Measurements from ENCODE around the gene ZNF383.
A peak's percentile ranks its signal among the peaks of the same experiment; 100 is the strongest.
"Not testable (repeated sequence)": the region's sequence is repeated elsewhere in the genome, so short reads cannot be mapped to it uniquely, and the experiment has no call there.

The ZNF383 gene
- 46.9 to 55.2 reads per million in 2 donors for total RNA-seq

- DNase-seq, result peak; percentile 57
These were observed at the start of gene ZNF383 for GRCh38 chr19:37217775-37218591. ZNF383 (plus strand) TSS chr19:37218214; CDS start chr19:37230454, 12,240 bp downstream.

GRCh38 chr19:37172368-37173366, 45.3 kb upstream of the ZNF383 start, which contains the start of gene ZNF585A:
ZNF585A (minus strand) TSS chr19:37172695; CDS start chr19:37169910, 2,785 bp downstream.
- DNase-seq, result peak; percentile 55

- DNase-seq, result not testable (repeated sequence)
These were observed 31.9 kb upstream of the ZNF383 start for GRCh38 chr19:37186071-37186470.

DNA sequence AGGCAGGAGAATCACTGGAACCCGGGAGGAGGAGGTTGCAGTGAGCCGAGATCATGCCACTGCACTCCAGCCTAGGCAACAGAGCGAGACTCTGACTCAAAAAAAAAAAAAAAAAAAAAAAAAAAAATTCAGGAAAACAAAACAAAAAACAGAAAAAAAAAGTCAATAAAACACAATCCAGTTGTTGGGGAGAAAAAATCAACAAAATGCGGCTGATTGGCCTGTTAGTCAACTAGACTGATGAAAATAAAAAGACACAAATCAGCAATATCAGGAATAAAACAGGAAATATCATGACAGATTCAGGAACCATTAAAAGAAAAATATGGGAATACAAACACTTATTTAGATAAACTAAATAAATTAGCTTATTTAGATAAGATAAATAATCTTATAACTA, 22.8 kb upstream of the ZNF383 start:
- DNase-seq, result not testable (repeated sequence)

- not testable (repeated sequence) for DNase-seq
These were observed 20.9 kb upstream of the ZNF383 start for GRCh38 chr19:37197115-37197514.

DNA sequence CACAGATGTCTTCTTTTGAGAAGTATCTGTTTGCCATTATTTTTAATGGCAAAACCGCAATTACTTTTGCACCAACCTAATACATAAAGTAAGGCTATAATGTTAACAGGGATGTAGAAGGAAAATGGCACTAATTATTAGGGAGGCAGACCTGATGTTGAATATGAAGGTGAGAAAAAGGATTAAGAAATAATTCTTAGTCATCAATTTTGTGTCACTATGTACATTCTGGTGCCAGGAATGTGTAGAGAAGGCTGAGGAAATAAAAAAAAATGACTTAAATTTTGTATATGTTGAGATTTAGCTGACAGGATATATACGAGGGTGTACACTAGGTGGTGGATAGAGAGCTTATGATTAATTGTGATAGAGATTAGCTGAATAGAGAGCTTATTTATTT, 20.2 kb upstream of the ZNF383 start:
- DNase-seq, result no peak

- DNase-seq, result no peak
These were observed 587 bp upstream of the ZNF383 start for GRCh38 chr19:37217480-37217774.

GRCh38 chr19:37218592-37218935, 550 bp downstream of the ZNF383 start:
- no peak for DNase-seq

- no peak for DNase-seq
These were observed 2.4 kb downstream of the ZNF383 start for GRCh38 chr19:37220383-37220782.

GRCh38 chr19:37221136-37221535, 3.1 kb downstream of the ZNF383 start:
- no peak for DNase-seq

DNA sequence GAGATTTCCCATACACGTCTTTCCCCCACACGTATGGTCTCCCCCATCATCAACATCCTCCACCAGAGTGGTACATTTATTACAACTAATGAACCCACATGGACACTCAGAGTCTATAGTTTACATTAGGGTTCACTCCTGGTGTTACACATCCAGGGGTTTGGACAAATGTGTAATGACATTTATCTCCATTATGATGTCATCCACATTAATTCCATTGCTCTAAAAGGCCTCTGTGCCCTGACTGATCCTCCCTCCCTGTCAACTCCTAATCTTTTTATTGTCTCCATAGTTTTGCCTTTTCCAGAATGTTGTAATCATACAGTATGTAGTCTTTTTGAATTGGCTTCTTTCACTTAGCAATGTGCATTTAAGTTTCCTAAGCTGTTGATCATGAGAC, 8.2 kb downstream of the ZNF383 start:
- DNase-seq, result no peak

- DNase-seq, result no peak
These were observed 10.0 kb downstream of the ZNF383 start for GRCh38 chr19:37227996-37228395.

- DNase-seq, result no peak
These were observed 25.2 kb downstream of the ZNF383 start for GRCh38 chr19:37243206-37243632.

DNA sequence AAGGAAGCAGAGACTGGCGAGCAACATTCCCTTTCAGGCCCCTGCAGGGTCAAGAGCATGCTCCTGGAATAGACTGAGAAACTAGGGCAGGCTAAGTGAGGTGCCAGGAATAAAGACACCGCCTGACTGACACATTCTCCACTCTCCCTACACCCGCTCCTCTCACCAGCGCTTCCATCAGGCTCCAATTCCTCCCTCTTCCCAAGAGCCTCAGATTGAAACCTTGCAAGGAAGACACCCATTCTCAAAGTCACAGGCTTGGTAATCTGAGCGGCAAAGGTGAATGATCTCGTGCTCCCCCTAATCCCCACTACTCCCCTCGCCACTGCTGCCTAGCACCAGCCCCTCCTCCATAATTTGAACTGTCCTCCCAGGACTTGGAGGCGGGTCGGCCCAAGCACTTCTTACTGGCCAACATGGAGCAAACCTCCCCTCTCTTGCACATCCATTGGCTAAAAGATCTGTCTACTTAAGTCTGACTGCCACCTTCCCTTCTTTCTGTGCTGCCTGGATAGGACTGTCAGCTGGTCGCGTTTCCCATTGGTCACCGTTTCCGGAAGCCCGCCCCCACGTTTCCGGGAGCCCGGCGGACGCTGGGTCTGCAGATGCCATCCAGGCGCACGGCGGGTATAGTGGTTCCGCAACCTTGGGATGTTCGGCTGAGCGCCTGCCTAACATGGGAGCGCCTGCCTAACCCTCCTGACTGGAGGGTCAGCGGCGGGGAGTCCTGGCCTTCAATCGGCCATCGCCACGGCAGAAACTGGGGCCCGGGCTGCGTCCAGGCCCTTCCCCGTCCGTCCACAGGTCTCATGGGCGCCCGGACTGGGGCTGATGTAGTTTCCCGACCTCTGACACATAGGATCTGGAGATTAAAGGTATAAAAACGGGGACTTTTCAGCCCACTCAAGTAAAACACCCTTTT, 33.6 kb downstream of the ZNF383 start:
- DNase-seq, result no peak

DNA sequence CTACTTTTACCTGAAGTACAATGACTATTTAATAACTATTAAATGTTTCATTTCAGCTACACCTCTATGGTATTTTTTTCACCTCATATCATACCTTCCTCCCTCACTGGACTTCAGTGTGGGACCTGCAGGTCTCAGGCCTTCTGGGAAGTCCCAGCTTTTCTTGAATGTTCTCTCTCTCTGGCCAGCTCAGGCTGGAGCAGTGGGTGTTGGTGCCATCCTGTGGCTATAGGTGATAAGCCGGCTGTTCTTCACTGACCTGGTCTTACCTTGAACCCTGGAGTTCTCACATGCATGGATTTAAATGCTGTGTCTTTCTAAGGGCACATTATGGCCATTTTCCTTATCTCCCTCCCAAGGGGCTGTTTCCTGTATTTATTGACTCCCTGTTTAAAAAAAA, 45.0 kb downstream of the ZNF383 start:
- not testable (repeated sequence) for DNase-seq

GRCh38 chr19:37267005-37267404, 49.0 kb downstream of the ZNF383 start:
- DNase-seq, result not testable (repeated sequence)

DNA sequence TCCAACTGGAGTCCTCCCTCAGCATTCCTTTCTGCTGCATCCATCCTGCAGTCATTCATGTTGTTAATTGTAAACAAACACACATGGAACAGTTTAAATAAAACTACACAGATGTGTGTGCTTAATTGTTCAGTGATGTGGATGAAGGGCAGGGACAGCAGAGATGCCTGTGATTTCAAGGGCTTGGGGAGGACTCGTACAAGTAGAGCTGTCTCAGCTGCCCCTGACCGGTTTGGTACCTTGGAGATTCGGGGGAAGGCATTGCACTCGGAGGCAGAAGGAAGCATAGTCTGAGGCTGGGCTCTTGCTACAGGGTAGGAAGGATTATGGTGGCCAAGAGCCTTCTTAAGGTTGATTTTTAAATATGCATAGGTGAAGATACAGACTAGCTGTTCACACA, 49.7 kb downstream of the ZNF383 start:
- not testable (repeated sequence) for DNase-seq

DNA sequence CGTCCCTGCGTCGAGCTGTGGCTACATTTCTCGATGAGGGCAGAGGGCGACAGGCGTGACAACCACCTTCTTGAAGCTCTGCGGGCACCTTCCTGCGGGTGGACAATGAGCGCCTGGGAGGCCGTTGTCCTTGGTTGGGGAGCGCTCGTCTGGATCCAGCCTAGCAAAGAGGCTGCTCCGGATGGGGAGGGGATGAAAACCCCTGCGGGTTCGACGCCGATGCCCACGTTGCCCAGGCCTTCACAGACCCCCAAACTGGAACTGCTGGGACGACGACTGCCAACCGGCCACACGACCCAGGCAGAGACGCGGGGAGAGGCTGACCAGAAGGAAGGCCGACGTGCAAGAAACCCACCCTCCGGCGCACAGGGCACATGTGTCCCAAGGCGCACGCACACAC, 62.6 kb downstream of the ZNF383 start:
- DNase-seq, result not testable (repeated sequence)

DNA sequence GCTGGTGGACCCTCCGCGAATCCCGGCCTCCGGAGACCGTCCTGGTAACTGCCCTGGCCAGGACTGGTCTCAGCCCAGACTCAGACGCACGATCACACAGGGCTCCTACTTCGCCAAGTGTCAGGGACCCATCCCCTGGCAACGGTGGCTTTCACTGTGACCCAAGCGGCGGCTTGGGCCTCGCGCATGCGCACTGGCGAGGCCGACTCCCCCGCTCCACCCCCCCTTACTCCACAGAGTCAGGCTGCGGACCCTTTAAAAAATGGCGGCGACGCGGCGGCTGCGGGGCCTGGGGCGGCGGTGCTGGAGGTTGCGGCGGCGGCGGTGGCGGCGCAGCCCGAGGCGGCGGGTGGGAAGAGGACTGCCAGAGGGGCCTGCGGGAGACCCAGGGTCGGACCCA, 66.0 kb downstream of the ZNF383 start:
- DNase-seq, result not testable (repeated sequence)

- not testable (repeated sequence) for DNase-seq
These were observed 71.2 kb downstream of the ZNF383 start for GRCh38 chr19:37289229-37289628.

DNA sequence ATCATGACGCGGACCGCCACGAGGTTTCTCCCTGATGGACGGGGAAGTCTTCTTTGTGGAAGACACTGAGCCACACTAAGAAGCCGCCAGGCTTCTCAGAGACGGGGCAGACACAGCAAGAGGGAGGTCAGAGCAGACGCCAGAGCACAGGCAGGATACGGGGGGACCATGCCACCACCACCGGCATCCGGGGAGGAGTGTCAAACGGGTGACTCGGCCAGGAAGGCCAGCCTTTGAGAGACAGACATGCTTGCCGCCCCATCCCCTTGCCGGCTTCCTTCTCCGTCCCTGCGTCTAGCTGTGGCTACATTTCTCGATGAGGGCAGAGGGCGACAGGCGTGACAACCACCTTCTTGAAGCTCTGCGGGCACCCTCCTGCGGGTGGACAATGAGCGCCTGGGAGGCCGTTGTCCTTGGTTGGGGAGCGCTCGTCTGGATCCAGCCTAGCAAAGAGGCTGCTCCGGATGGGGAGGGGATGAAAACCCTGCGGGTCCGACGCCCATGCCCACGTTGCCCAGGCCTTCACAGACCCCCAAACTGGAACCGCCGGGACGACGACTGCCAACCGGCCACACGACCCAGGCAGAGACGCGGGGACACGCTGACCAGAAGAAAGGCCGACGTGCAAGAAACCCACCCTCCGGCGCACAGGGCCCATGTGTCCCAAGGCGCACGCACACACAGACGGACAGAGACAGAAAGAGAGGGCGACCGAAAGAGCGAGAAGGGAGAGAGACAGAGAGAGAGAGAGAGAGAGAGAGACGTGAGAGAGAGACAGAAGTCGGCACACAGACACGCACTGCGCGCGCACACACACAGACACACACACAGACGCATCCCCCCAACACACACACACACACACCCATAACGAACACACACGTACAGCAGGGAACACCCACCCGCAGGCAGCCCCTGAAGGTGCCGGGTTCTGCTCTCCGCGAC, 75.3 kb downstream of the ZNF383 start:
- not testable (repeated sequence) for DNase-seq

Data from activated gamma-delta T cell (primary cell).